Activated CD4-positive, alpha-beta T cell treated with anti-CD3 and anti-CD28 coated beads for 1 hour (primary cell): Measurements from ENCODE around the gene CXorf38.
"Not testable (repeated sequence)": the region's sequence is repeated elsewhere in the genome, so short reads cannot be mapped to it uniquely, and the experiment has no call there.

Experiments
- DNase-seq: peaks from one replicate; pipeline ENCODE4 v3.0.0-alpha.2; 2020

The CXorf38 gene

GRCh38 chrX:40625294-40625693 lies 22.1 kb downstream of the CXorf38 start:
- DNase-seq = no peak

DNA sequence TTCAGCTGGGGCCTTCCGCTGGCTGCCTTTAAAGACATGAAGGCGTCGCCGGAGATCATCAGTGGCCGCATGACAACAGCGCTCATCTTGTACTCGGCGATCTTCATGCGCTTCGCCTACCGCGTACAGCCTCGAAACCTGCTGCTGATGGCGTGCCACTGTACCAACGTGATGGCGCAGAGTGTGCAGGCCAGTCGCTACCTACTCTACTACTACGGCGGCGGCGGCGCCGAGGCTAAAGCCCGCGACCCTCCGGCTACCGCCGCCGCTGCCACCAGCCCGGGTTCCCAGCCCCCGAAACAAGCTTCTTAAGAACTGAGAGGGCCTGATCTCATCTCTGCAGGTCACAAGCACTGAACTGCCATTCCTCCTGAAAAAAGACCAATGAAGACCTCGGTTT lies 23.7 kb downstream of the CXorf38 start:
- DNase-seq = no peak

GRCh38 chrX:40623139-40623536 lies 24.2 kb downstream of the CXorf38 start, which contains the start of gene MPC1L:
MPC1L (plus strand) TSS chrX:40623428; CDS start chrX:40623566, 138 bp downstream.
- DNase-seq = no peak

DNA sequence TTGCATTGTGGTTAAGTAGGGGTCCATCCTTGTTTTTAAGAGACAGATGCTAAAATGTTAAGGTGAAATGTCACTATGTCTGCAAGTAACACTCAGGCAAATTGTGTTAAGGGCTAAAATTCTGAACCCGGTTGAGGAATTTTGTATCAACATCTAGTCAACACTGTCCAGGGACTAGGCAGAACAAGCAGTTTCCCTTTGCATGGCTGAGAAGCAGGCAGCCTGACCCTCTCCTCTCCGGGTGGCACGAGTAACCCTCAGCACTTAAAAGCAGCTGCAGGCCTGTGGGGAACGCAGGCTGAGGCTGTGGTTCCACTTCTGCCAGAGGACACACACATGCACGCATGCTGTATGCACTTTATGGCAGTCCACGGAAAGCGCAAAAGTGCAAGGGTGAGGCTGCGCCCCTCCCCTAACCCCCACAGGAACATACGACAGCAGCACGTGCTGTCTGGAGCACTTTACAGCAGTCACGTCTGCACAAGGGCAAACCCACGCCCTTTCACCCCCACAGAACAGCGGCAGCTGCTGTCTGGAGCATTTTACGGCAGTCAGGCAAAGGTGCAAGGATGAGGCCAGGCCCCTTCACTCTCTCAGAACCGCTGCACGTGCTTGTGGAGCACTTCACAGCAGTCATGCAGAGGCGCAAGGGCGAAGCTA lies 24.8 kb downstream of the CXorf38 start:
- DNase-seq = no peak

- no peak for DNase-seq
These were observed 29.8 kb downstream of the CXorf38 start for GRCh38 chrX:40617566-40617965.

- DNase-seq = no peak
These were observed 31.4 kb downstream of the CXorf38 start for GRCh38 chrX:40615976-40616375.

DNA sequence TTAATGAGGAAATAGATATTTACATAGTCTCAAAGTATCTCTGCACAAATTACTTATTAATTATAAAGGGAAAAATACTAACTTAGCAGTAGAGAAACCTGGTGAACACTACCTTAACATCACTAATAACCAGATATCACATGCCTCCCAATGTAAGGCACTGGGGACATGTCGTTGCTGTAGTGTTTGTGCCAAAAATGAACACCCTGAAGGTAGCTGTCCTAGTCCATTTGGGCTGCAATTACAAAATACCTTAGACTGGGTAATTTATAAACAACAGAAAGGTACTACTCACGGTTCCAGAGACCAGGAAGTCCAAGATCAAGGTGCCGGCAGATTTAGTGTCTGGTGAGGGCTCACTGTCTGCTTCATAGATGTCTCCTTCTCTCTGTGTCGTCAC lies 34.9 kb downstream of the CXorf38 start:
- DNase-seq = no peak

- no peak for DNase-seq
These were observed 40.0 kb downstream of the CXorf38 start for GRCh38 chrX:40607381-40607780.

DNA sequence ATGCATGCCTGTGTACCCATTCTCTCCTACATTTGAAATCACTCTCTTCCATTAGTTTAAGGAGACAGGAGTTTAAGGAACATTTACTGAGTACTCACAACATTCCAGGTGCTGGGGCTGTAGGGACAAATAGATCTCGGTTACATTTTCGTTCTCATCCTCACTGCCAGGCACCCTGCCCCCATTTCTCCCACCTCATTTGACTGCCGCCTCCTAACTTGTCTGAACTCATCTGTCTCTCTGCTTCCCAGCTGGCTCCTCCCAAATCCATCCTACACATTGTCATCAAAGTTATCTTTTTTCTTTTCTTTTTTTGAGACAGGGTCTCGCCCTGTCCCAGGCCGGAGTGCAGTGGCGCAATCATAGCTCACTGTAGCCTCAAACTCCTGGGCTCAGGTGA lies 43.9 kb downstream of the CXorf38 start:
- no peak for DNase-seq

- DNase-seq = not testable (repeated sequence)
These were observed 57.6 kb downstream of the CXorf38 start for GRCh38 chrX:40589616-40590321.

- DNase-seq = not testable (repeated sequence)
These were observed 59.7 kb downstream of the CXorf38 start for GRCh38 chrX:40587623-40588022.

DNA sequence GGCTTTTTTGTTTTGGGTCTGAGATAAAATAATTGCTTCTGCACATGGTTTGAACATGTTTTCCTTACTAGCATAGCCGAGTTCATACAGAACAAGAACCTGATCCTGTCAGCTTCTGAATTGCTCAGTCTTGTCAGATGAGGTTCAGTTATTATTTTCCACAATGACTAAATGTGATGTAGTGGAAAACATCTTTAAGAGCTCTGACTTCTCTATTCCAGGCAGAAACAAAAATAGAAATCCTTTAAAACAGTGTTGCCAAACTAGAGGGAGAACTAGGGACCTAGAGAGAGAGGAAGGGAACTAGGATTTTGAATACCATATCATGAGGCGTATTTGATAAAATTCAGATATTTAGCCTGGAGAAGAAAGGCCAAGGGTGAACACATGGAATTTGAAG lies 64.5 kb downstream of the CXorf38 start:
- DNase-seq = no peak

- DNase-seq = not testable (repeated sequence)
These were observed 65.2 kb downstream of the CXorf38 start for GRCh38 chrX:40582178-40582577.

- DNase-seq = no peak
These were observed 65.9 kb downstream of the CXorf38 start for GRCh38 chrX:40581336-40581920.

- peak; percentile 79 for DNase-seq
These were observed 66.6 kb downstream of the CXorf38 start, which contains the start of gene ATP6AP2 for GRCh38 chrX:40580537-40581335. ATP6AP2 (plus strand) TSS chrX:40580970; CDS start chrX:40581066, 96 bp downstream.

DNA sequence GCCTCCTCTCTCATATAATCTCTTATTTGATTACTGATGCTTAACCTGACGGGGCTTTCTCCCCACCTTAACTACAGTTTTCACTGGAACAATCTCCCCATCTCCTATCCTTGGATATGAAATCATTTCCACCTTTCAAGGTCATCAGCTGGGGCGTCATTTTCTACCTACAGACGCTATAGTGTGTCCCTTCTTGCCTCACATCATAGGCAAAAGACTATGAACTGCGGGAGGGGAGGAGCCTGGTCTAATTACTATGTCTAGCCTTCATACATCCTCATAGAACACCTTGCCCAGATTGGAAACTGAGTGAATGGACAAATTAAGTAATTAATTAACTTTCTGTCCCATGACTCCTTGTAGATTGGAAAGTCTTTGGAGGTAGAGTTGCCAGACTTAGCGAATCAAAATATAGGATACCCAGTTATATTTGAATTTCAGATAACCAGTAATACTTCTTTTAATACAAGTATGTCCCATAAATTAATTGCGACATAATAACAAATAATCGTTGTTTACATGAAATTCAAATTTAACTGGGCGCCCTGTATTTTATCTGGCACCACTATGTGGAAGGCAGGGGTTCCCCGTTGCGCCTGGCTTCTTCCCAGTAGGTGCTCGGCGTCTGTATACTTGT lies 67.3 kb downstream of the CXorf38 start:
- DNase-seq = no peak

- no peak for DNase-seq
These were observed 68.2 kb downstream of the CXorf38 start for GRCh38 chrX:40579141-40579540.

DNA sequence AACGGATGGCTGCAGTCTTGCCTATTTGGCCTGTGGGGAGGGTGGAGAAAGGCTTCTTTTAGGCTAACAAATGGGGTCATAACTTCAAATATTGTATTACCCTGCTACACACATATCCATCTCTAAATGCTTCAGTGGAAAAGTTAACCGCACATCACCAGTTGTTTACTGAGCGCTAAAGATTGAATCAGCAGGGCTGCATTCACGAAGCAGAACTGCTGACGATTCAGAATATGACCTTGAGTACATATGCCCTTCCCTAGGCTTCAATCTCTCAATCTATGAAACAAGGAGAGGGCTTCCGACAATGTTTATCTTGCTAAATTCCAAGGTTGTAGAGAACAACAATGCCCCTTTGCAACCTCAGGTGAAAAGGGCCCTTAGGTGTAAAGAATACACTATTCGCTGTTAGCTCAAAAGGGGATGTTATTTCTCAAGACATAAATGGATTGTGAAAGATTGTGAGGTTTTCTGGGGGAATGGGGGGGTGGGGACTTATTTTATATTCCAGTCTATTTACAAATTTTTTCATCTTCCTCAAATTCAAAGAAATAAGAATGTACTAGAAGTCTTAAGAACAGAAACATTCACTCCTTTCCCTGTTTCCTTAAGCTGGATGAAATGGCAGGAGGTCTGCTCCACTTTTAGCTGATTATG lies 69.2 kb downstream of the CXorf38 start:
- DNase-seq = no peak
